ENCODE data around the gene HSD17B14.
"Not testable (repeated sequence)": the region's sequence is repeated elsewhere in the genome, so short reads cannot be mapped to it uniquely, and the experiment has no call there.

Gene HSD17B14

GRCh38 chr19:48867123-48867745 lies 30.9 kb upstream of the HSD17B14 start:
- DNase-seq = no peak

- DNase-seq = no peak
These were observed 30.4 kb upstream of the HSD17B14 start for GRCh38 chr19:48866692-48867091.

GRCh38 chr19:48862827-48863226 lies 26.5 kb upstream of the HSD17B14 start:
- no peak for DNase-seq

- DNase-seq = no peak
These were observed 25.0 kb upstream of the HSD17B14 start for GRCh38 chr19:48861313-48861712.

GRCh38 chr19:48859711-48860572 lies 23.7 kb upstream of the HSD17B14 start:
- DNase-seq = no peak

GRCh38 chr19:48858984-48859710 lies 22.9 kb upstream of the HSD17B14 start:
- DNase-seq = no peak

GRCh38 chr19:48856921-48857320 lies 20.6 kb upstream of the HSD17B14 start:
- DNase-seq = no peak

GRCh38 chr19:48854103-48854502 lies 17.8 kb upstream of the HSD17B14 start:
- DNase-seq = no peak

GRCh38 chr19:48853483-48853882 lies 17.2 kb upstream of the HSD17B14 start:
- DNase-seq = no peak

GRCh38 chr19:48852292-48852691 lies 16.0 kb upstream of the HSD17B14 start:
- no peak for DNase-seq

GRCh38 chr19:48846659-48847058 lies 10.4 kb upstream of the HSD17B14 start:
- DNase-seq = not testable (repeated sequence)

- no peak for DNase-seq
These were observed 9.1 kb upstream of the HSD17B14 start for GRCh38 chr19:48845384-48845783.

GRCh38 chr19:48844472-48844871 lies 8.2 kb upstream of the HSD17B14 start:
- DNase-seq = no peak

- peak; percentile 34 for DNase-seq
These were observed 6.5 kb upstream of the HSD17B14 start for GRCh38 chr19:48842789-48843162.

- no peak for DNase-seq
These were observed 5.3 kb upstream of the HSD17B14 start for GRCh38 chr19:48841571-48841970.

- no peak for DNase-seq
These were observed 4.8 kb upstream of the HSD17B14 start for GRCh38 chr19:48841047-48841446.

GRCh38 chr19:48837687-48838086 lies 1.4 kb upstream of the HSD17B14 start:
- DNase-seq = no peak

- no peak for DNase-seq
These were observed 797 bp upstream of the HSD17B14 start for GRCh38 chr19:48837051-48837524.

GRCh38 chr19:48835734-48836088 lies 580 bp downstream of the HSD17B14 start:
- peak; percentile 87 for DNase-seq

GRCh38 chr19:48833977-48834376 lies 2.3 kb downstream of the HSD17B14 start:
- DNase-seq = no peak

GRCh38 chr19:48833049-48833448 lies 3.2 kb downstream of the HSD17B14 start:
- no peak for DNase-seq

GRCh38 chr19:48830965-48831364 lies 5.3 kb downstream of the HSD17B14 start:
- DNase-seq = no peak

GRCh38 chr19:48830088-48830487 lies 6.2 kb downstream of the HSD17B14 start:
- no peak for DNase-seq

- DNase-seq = no peak
These were observed 9.7 kb downstream of the HSD17B14 start for GRCh38 chr19:48826606-48827020.

Data from NCI-H774 (cell line).